GM21423 (cell line): Measurements from ENCODE around the gene SUSD6.
"Not testable (repeated sequence)": the region's sequence is repeated elsewhere in the genome, so short reads cannot be mapped to it uniquely, and the experiment has no call there.

ENCODE experiments used
- ATAC-seq: cut with Tn5 transposase; IDR thresholded peaks from one replicate; pipeline ENCODE4 v1.9.1; 2021; ENCODE audit warnings: mild to moderate bottlenecking, moderate library complexity; ENCODE audit not compliant: unreplicated experiment

The SUSD6 gene

DNA sequence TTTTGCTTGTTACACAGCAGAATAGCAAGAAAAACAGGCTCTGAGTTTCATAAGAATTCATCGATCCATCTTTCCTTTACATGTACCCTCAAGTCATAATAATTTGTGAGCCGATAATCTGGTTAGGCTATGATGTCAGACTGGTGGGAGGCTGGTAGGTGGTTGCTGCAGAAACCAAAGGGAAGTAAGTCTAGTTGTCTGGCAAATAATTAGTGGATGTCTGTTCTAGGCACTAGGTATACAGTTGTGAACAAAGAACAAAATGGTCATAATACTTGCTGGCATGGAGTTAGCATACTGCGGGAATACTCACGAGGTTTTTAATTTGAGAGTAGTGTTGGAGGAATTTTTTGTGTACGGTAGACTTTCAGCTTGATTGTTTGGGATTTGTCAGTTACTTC lies 8.8 kb downstream of the SUSD6 start:
- ATAC-seq: no peak

GRCh38 chr14:69620981-69621380 lies 9.6 kb downstream of the SUSD6 start:
- ATAC-seq: no peak

DNA sequence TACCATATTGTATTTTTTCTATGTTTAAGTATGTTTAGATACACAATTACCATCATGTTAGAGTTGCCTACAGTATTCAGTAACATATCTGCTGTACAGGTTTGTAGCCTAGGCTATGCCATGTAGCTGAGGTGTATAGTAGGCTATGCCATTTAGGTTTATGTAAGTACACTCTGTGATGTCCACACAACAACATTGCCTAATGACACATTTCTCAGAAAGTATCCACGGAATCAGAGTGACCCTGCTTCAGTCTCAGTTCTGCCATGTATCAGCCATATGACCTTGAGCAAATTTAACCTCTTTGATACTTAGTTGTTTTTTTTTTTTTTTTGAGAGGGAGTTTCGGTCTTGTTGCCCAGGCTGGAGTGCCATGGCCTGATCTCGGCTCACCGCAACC lies 12.7 kb downstream of the SUSD6 start:
- ATAC-seq: no peak

- ATAC-seq: peak; percentile 84
These were observed 14.1 kb downstream of the SUSD6 start for GRCh38 chr14:69625299-69626131.

- ATAC-seq: no peak
These were observed 14.7 kb downstream of the SUSD6 start for GRCh38 chr14:69626132-69626500.

DNA sequence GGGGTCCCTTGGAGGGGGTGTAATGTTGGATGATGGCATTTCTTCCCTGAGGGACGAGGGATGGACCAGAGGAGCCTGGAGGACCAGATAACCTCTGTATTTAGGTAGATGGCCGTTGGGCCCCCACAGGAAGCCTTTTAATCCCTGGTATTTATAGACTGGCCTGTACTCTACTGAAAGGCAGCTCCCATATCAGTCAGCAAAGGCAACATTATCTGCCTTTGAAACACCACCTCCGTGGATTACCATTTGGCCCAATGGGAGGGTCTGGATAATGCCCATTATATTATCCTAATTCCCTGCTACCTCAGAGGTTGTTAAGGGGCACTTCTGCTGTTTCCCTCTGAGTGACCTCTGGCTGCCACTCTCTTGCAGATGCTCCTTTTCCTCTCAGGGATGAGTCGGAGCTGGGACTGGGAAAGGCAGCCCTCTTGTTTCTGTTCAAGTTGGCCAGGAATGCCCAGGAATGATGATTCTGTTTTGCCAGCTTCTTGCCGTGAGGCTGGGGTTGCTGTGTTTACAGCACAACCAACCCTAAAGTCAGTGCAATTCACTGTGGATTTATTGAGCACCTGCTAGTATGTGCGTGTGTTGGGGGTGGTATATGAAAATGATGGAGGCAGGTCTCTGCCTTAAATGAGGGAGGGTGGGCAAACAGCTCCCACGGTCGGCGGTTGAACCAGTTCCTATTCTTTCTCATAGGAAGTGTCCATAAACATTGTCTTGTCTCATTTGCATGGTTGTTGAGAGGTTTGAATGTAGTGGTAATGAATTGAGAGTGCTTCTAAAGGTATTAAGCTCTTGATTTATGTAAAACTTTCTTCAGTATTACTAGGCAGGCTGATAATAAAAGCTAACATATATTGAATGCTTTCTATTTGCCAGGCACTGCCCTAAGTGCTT lies 18.1 kb downstream of the SUSD6 start:
- no peak for ATAC-seq

DNA sequence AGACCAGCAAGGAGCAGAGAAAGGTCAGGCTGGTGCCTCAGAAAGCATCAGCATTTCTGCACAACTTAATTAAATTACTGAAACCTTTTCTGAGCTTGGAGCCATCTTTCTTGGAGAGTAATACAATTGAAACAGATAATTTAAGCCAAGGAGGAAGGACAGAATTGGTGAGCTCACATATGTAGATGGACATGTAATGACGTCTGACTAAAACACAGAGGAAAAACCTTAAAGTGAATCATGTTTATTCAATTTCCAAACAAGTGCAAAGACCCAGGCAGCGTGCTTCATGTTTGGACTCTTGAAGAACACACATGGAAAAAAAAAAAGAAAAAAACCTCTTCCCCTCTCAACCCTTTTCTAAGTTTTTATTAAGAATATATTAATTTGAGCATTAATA lies 19.0 kb downstream of the SUSD6 start:
- ATAC-seq: no peak

GRCh38 chr14:69631509-69631908 lies 20.1 kb downstream of the SUSD6 start:
- no peak for ATAC-seq

DNA sequence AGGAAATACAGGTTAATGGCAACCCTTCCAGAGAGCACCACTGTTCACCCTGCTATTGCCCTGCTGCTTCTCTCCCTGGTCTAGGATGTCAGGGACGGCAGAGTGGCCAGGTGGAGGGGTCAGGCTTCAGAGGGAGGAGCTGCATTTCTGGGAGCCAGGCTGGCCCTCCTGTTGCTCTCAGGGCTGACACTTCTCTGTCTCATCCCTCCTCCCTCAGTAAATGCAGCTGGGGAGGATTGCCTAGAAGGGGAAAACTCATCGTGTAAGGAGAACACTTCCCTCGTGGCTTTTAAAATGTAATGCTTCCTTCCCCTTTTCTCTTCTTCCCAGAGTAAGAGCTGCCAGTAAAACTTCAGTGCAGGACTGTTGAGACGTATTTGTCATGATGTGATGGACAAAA lies 20.8 kb downstream of the SUSD6 start:
- no peak for ATAC-seq

DNA sequence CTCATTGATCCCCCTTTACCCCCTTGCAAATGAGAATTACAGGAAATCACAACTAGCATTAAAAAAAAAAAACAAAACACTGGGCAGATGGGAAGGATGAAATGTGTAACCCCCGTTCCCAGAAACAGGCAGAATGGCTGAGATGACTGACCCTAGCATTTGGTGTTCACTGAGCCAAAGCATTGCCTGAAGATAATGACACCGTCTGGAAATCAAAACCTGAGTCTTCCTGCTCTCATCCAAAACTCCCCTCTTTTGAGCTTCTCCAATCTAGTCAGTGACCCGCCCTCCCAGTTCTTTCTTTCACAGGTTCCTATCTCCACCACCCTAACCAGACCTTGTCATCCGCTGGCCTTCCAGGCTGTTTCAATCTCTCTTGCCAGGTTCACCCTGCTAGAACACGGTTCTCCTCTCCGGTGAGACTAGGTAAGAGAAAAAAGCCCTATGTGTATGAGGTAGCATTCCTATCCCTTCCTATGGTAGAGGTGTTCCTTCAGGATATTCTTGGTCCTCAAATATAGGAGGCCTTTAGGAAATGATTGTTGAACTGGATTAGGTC lies 21.3 kb downstream of the SUSD6 start:
- ATAC-seq: no peak

DNA sequence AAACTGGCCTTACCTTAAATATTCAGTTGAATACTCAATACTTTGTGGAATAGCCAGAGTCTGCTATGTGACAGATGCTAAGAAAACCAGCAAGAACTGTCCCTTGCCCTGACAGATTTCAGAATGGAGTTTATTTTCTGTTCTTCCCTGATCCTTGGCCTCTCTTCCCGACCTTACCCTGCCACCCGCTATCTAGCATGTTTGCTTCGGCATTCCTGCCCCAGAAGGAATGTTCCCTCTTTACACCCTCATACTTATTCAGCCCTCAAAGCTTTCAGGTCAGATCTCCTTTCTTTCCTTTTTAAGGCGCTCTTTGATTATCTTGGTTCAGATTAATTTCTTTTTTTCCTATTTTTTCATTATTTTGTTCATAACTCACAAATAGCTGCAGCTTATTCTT lies 21.8 kb downstream of the SUSD6 start:
- ATAC-seq: no peak

DNA sequence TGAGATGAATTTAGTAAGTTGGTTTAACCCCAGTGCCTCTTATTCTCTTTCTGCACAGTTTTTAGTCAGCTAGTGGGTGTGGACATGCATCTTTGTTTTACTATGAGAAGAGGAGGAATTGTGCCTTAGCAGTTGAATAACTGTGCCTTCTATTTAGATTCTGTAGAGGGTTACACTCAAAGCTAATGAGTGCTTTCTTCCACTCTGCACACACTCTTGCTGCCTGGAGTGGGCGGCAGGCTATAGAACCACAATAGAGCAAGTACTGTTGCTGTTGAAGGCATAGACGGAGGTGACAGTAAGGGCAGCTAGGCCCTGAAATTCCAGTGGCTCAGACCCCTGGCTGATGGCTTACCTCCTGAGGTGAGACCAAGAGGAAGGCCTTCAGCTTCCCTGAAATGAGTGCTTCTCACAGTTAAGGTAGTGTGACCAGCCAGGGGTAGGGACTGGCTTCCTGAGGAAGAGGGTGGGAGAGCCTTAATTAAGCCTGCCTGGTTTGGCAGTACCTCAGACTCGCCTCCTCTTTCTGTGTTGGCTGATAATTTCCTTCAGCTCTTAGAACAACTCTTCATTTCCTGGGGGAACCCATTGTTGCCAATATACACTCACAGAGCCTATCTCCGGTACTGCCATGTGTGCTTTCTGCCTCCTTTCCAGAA lies 24.7 kb downstream of the SUSD6 start:
- no peak for ATAC-seq

DNA sequence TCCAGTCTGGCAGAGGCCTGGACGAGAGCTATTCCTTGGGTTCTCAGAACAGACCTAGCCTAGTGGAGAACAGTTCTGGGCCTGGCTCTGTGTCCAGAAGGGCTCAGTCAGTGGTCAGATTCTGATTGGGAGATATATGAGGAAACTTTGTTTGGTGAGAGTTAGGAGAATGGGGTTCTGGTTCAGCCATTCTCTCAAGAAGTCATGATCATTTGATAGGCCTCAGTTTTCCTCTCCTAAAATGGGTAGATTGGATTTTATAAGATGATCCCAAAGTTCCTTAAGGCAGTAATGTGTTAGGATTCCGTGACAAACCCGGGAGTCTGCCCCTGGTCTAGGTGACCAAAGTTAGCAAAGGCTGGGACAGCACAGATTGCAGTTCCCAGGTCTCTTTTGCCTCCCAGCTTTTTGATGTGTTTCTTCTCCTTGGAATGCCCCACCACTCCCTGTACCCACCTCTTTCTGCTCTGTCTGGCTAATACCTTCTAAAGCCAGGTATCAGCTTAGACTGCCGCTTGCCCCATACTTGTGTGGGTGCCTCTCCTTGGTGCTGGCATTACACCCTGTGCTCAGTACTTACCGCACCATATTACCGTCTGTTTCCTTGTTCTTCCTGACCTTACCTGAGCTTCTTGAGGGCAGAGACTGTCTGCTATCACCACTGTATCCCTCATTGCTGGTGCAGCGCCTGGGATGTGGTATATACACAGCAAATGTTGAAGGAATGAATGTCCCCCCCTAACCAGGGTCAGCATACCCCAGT lies 25.5 kb downstream of the SUSD6 start:
- ATAC-seq: no peak

DNA sequence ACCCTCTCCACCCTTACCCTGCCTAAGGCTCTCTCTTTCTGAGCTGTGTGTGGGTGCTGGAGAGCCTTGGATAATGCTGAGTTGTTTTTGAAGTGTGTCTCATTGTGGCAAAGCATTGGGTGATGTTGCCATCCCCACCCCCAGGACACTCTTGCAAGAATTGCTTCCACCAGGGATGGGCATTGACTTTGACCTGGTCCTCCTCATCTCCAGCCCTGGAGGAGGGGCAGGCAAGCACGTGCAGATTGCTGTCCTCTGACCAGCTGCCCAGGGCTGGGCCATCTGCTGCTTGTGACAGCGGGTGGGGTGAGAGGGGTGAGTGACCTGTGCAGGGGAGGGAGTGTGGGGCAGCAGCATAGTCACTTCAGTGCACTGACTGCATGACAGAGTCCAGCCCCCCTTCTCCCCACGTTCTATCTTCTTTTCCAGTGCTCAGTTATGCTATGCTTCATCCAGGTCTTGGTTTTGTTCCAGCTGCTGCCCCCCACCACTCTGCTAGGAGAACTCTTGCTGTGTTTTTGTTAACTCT lies 26.2 kb downstream of the SUSD6 start:
- no peak for ATAC-seq

- no peak for ATAC-seq
These were observed 29.5 kb downstream of the SUSD6 start for GRCh38 chr14:69640931-69641330.

DNA sequence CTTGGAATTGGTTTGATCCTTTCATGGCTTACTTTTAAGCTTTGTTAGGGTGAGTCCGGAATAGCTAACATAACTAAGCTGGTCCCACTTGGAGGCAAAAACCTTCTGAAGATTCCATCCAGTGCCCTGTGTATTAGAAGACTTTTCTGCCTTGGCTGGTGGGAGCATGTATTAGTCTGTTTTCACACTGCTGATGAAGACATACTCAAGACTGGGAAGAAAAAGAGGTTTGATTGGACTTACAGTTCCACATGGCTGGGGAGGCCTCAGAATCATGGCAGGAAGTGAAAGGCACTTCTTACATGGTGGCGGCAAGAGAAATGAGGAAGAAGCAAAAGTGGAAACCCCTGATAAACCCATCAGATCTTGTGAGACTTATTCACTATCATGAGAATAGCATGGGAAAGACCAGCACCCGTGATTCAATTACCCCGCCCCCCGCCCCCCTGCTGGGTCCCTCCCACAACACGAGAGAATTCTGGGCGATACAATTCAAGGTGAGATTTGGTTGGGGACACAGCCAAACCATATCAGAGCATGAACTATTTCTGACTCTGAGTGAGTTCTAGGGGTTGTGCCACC lies 30.9 kb downstream of the SUSD6 start:
- not testable (repeated sequence) for ATAC-seq

DNA sequence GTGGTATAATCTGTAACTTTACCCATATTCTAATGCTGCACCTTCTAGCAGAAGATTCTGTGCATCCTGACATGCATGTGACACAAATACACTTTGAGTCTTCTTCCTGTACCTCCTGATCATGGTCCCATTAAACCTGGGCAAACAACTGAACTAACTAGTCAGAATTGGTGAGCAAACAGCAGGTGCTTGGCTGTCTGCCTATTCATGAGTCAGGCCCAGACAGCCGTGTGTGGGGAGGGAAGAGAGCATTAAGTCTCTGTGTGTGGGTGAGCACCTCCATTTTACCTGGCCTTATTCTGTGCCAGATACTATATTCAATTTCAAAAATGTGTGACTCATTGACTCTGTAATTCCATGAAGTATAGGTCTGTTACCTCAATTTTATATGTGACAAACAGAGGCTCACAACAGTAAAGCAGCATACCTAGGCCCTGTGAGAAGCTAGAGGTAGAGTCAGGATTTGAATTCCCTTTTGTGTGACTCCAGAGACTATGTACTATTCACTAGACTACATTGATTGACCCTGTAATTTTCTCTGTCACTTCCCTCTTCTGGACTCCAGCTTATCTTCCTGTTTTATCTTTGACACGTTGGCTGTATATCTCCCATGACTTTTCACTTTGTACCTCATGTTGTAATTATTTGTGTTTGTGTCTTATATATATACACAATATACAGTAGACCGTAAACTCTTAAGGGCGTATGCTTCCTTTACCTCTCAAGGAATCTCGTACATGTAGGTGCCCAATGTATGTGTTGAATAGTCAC lies 32.2 kb downstream of the SUSD6 start:
- no peak for ATAC-seq

DNA sequence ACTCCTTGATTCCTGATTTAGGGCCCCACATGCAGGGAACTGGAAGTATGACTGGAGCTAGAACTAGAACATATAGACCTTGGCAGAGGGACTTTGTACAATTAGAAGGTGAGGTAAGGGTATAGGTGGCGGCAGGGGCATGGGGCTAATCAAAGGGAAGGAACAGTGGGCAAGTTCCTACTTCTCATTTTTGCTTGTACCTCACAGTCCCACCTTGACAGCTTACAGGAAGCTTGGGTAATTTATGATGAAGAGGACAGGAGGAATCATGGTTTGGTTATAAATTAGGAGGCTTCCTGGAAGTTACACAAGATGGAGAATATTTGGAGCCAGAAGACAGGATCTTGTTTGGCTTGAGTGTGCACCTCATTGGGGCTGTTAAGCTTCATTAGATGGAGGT lies 33.4 kb downstream of the SUSD6 start:
- ATAC-seq: no peak

DNA sequence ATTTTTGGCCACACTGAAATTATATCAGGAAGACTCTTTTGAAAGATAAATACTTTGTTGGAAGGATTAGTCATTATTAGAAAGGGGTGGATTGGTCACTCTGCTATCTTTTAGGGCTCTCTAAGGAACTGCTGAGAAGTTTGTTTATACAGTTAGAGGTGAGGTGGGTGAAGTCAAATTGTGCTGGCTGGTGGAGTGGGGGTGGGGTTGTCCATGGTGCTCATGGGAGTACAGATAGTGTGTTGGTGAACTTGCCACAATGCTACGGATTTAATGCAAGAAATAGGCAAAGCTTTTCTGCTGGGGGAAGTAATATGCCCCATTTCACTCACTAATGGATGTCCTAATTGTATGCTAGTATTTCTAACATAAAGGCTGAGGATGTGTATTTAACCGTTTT lies 35.8 kb downstream of the SUSD6 start:
- ATAC-seq: no peak
